Heart left ventricle (tissue), 16 donors: Measurements from ENCODE around the gene TENM3. TPM values are rescaled to one million over a fixed set of nuclear protein-coding genes. Genes with fewer than 3 reads are reported as not detected.

Experiments used
- ATAC-seq, 4 donors: fragments of 200-7000 bp; cut with Tn5 transposase; one replicate each; pipeline ENCODE4 v1.9.1; 2020 to 2022; ENCODE audit warnings: moderate library complexity in 4 of 4, mild to moderate bottlenecking in 3 of 4, moderate number of reproducible peaks in 1 of 4
- DNase-seq, 5 donors: peaks; one replicate each; pipeline ENCODE4 v3.0.0-alpha.2; 2020
- H3K27ac ChIP-seq, 12 donors: fragments of 200-600 bp; sonication (generic) in 4 of 12; one replicate each; pipeline versions ENCODE4 v1.5.0 to v1.8.0; 2016 to 2022; ENCODE audit warnings: mild to moderate bottlenecking in 2 of 12
- H3K27me3 ChIP-seq, 9 donors: fragments of 200-600 bp; sonication (generic) in 2 of 9; one replicate each; pipeline versions ENCODE4 v1.5.1 to v1.8.0; 2016 to 2022; ENCODE audit warnings: mild to moderate bottlenecking in 3 of 9
- H3K36me3 ChIP-seq, 9 donors: fragments of 200-600 bp; sonication (generic) in 2 of 9; one replicate each; pipeline versions ENCODE4 v1.5.0 to v1.8.0; 2018 to 2022; ENCODE audit warnings: mild to moderate bottlenecking in 2 of 9
- H3K4me1 ChIP-seq, 12 donors: fragments of 200-600 bp; sonication (generic) in 4 of 12; one replicate each; pipeline versions ENCODE4 v1.5.0 to v1.8.0; 2016 to 2022; ENCODE audit warnings: mild to moderate bottlenecking in 3 of 12
- H3K4me3 ChIP-seq, 12 donors: fragments of 200-600 bp; sonication (generic) in 4 of 12; one replicate each; pipeline versions ENCODE4 v1.5.0 to v1.8.0; 2017 to 2022; ENCODE audit warnings: mild to moderate bottlenecking in 9 of 12, moderate library complexity in 4 of 12
- H3K9me3 ChIP-seq, 12 donors: fragments of 200-600 bp; sonication (generic) in 4 of 12; one replicate each; pipeline versions ENCODE4 v1.5.0 to v1.8.0; 2016 to 2022; ENCODE audit warnings: mild to moderate bottlenecking in 1 of 12
- POLR2A ChIP-seq, 2 donors: fragments of 450-650 bp; IDR thresholded peaks; one replicate each; pipeline ENCODE4 v1.6.1; 2017; ENCODE audit warnings: antibody characterized with exemption in 2 of 2, mild to moderate bottlenecking in 2 of 2, moderate library complexity in 2 of 2
- WGBS, 4 donors: extraction: QIAGEN DNeasy Blood & Tissue Kit in 2 of 4; methylation state at CpG; one replicate each; pipeline versions ENCODE4 v1.1.5 to v1.1.7; 2013 to 2018; 5-methylcytosine and 5-hydroxymethylcytosine counted together
- intact Hi-C, 10 donors: fragments of 100-400 bp; cut with DNase I; formaldehyde crosslinking; loops; one replicate each; pipeline versions ENCODE4 v1.11.1 to v1.14.2; 2022
- polyA plus RNA-seq, 2 donors: library from polyadenylated mRNA; stranded (reverse); fragments of 200-250 nt; gene quantifications; one replicate each; pipeline ENCODE4 v1.2.3, GENCODE V29; 2013
- total RNA-seq, 9 donors: library from RNA; depleted of rRNA in 2 of 9; stranded (reverse); fragments of >200 nt in 2 of 9; fragmentation: NEBNext Ultra II Directional in 3 of 9; extraction: Animal tissue kit (Norgen Biotek cat#: 25700) in 3 of 9; gene quantifications; one replicate each; pipeline versions ENCODE4 v1.1.0 to v1.2.4, GENCODE V29; 2016 to 2023
- TF ChIP-seq, protein P1 (sequence below), 12 donors: fragments of 200-600 bp; sonication (generic) in 4 of 12; IDR thresholded peaks; one replicate each; pipeline versions ENCODE4 v1.5.0 to v1.8.0; 2018 to 2022; ENCODE audit warnings: antibody characterized with exemption in 12 of 12, mild to moderate bottlenecking in 5 of 12
- donor health status: ischemic (EF 13 %, LVEDD 7.1; RV severe dilation, severe dysfunction).
- donor health status: healthy with polysubstance abuse.
- donor health status: DM: no; HTN: yes; CAD: no.
- donor health status: DM: no; HTN: no; CAD: no.
- donor health status: ischemic (EF 25% LVEDD 6.9; RV normal size, moderate dysfunction).
- donor health status: ischemic (EF 25% LVEDD 5.7; RV mildly dilated, moderate dysfunction).
- donor health status: healthy.
- donor health status: DM: yes; HTN: yes; CAD: no.
- donor health status: ischemic (EF 35%, LVEDD 5.7; RV mildly dilated, moderate dysfunction).
- donor health status: nonischemic (EF 11% LVEDD 7.7; RV severe dilation, severe dysfunction).
- donor health status: DM: yes; HTN: yes; CAD: no.
- donor health status: PGD.
- donor health status: ischemic (EF 29% LVEDD 5.4; RV normal size, mild dysfunction).
- donor health status: nonischemic (EF 23%, LVEDD 6.1; RV moderate dilation, normal function).

The TENM3 gene
- total and polyA plus RNA-seq, 11 donors = 0.19 to 10.3 (median 2.5) TPM

- Histone ChIP-seq H3K4me1 (no peaks in the 10 kb centered on the region), H3K27me3 (no peaks in the 10 kb centered on the region), H3K4me3 (peak overlapping the region in 2 of 12 donors; percentile 1 to 6), H3K36me3 (no peaks in the 10 kb centered on the region), H3K27ac (no peak overlapping the region), H3K9me3 (no peaks in the 10 kb centered on the region)
- WGBS, 4 donors = 34 to 45% (median 40%) methylated on average over 6 of the region's 6 CpGs
- no peak for ATAC-seq
- no peak for TF ChIP-seq POLR2A (IDR thresholded peaks at IDR 0.05)
- TF ChIP-seq, protein P1, sequence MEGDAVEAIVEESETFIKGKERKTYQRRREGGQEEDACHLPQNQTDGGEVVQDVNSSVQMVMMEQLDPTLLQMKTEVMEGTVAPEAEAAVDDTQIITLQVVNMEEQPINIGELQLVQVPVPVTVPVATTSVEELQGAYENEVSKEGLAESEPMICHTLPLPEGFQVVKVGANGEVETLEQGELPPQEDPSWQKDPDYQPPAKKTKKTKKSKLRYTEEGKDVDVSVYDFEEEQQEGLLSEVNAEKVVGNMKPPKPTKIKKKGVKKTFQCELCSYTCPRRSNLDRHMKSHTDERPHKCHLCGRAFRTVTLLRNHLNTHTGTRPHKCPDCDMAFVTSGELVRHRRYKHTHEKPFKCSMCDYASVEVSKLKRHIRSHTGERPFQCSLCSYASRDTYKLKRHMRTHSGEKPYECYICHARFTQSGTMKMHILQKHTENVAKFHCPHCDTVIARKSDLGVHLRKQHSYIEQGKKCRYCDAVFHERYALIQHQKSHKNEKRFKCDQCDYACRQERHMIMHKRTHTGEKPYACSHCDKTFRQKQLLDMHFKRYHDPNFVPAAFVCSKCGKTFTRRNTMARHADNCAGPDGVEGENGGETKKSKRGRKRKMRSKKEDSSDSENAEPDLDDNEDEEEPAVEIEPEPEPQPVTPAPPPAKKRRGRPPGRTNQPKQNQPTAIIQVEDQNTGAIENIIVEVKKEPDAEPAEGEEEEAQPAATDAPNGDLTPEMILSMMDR (IDR thresholded peaks at IDR 0.05) = no peak
- no peak for DNase-seq
- intact Hi-C loops = no loop called here
Observed at GRCh38 chr4:182575225-182575624, 332.0 kb downstream of the TENM3 start.

- no peaks in the 10 kb centered on the region for H3K27me3 ChIP-seq
- DNase-seq (no peak), ATAC-seq (no peak)
- H3K4me3 ChIP-seq = no peak overlapping the region
- H3K9me3 ChIP-seq = no peaks in the 10 kb centered on the region
- no peak overlapping the region for H3K27ac ChIP-seq
- 73 to 79% (median 77%) methylated on average over 12 of the region's 12 CpGs for WGBS, 4 donors
- TF ChIP-seq POLR2A (IDR thresholded peaks at IDR 0.05) = no peak
- TF ChIP-seq, protein P1 (IDR thresholded peaks at IDR 0.05) = no peak
- intact Hi-C loops = no loop called here
- H3K36me3 ChIP-seq = no peaks in the 10 kb centered on the region
- no peaks in the 10 kb centered on the region for H3K4me1 ChIP-seq
Observed at GRCh38 chr4:182576601-182577289, 333.5 kb downstream of the TENM3 start.

DNA sequence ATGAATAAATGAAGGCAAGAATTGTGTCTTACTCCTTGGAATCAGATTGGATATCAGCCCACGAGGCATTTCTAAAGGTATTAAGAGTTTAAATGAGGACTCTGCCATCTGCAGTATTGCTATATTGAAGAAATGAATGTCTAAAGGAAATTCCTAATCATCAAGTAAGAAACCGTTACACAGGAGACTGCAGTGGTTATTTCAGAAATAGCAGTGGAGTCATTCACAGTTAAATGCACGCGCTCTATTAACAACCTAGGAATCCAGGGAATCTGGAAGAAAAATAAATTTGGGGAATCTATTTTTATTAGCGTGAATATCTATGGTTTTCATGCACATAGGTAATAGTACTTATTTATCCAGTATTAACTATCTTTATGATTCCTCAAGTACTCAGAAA lies 334.2 kb downstream of the TENM3 start:
- Histone ChIP-seq H3K9me3 (no peaks in the 10 kb centered on the region), H3K27me3 (no peaks in the 10 kb centered on the region), H3K4me1 (no peaks in the 10 kb centered on the region), H3K4me3 (no peak overlapping the region), H3K36me3 (no peaks in the 10 kb centered on the region), H3K27ac (no peak overlapping the region)
- intact Hi-C loops = no loop called here
- DNase-seq = no peak
- 74 to 91% (median 84%) methylated on average over 5 of the region's 5 CpGs for WGBS, 4 donors
- TF ChIP-seq, protein P1 (IDR thresholded peaks at IDR 0.05) = no peak
- TF ChIP-seq POLR2A (IDR thresholded peaks at IDR 0.05) = no peak
- ATAC-seq = no peak

GRCh38 chr4:182578402-182578801 lies 335.2 kb downstream of the TENM3 start:
- ATAC-seq = no peak
- TF ChIP-seq, protein P1 (IDR thresholded peaks at IDR 0.05) = no peak
- TF ChIP-seq POLR2A (IDR thresholded peaks at IDR 0.05) = no peak
- intact Hi-C loops = no loop called here

More at GRCh38 chr4:182578402-182578801, 335.2 kb downstream of the TENM3 start:
- no peak for DNase-seq
- Histone ChIP-seq H3K4me1 (no peaks in the 10 kb centered on the region), H3K9me3 (no peaks in the 10 kb centered on the region), H3K4me3 (no peak overlapping the region), H3K36me3 (no peaks in the 10 kb centered on the region), H3K27me3 (no peaks in the 10 kb centered on the region), H3K27ac (no peak overlapping the region)
